Measurements from ENCODE around the gene ATP11A.

ATP11A gene

DNA sequence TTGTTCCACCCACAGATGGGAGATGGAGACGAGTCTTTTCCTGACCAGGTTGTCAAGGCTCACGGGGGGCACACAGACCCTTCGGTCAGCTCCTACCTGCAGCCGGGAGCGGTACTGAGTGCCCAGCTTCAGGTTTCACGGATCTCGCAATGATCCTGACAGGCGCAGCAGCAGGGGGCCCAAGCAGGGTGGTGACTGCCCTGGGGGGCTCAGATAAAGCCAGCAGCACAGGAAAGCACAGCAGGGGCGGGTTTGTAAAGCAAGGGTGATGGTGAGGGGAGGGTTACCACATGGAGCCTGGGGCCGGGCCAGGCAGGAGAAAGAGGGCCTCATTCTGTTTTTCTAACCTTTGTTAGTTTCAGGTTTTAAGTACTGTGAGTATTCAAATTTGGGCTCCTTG is 41.7 kb upstream of the ATP11A start:
- DNase-seq (ENCODE audit: low read depth), result no peak
- H3K4me3 ChIP-seq (ENCODE audit: low read length), result no peak overlapping the region
- no peak for TF ChIP-seq CTCF (conservative IDR thresholded peaks at IDR 0.05; ENCODE audit: low read depth, low read length)

GRCh38 chr13:112648966-112649690 is 40.7 kb upstream of the ATP11A start:
- DNase-seq (ENCODE audit: low read depth), result no peak
- H3K4me3 ChIP-seq (ENCODE audit: low read length), result no peak overlapping the region
- TF ChIP-seq CTCF (conservative IDR thresholded peaks at IDR 0.05; ENCODE audit: low read depth, low read length), result no peak

GRCh38 chr13:112651311-112651710 is 38.5 kb upstream of the ATP11A start:
- TF ChIP-seq CTCF (conservative IDR thresholded peaks at IDR 0.05; ENCODE audit: low read depth, low read length), result no peak
- no peak overlapping the region for H3K4me3 ChIP-seq (ENCODE audit: low read length)
- DNase-seq (ENCODE audit: low read depth), result no peak

DNA sequence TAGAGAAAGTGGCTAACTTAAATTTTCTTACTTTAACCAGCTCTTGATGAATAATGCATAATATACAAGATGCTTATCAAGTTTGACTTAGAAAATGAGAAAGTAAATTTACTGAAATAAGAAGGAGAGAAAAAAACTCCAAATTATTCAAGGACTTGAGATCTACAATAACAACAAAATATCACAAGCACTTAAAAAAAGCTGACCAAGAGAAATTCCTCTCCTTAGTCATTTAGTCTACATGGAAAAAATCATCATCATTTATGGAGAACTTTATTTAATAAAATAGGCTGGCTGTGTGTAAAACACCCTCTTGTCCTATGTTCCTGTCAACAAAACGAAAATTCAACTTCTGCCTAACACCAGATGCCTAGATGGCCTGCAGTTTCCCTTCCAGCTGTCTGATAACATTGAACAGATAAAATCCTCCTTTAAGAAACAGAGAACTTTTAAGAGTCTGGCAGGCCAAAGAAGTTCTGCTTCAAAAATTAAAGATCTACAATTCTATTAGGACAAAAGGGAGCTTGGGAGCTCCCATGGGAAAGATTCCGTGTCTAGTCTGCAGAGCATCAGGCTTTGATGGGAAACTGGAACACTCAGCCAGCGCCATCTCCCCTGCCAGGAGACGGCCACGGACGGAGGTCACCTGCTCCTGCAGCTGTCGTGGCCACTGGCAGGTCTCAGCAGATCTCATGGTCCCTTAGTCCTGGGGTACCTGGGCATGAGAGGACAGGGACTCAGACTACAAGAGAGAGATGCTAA is 37.9 kb upstream of the ATP11A start:
- TF ChIP-seq CTCF (conservative IDR thresholded peaks at IDR 0.05; ENCODE audit: low read depth, low read length), result no peak
- DNase-seq (ENCODE audit: low read depth), result no peak

DNA sequence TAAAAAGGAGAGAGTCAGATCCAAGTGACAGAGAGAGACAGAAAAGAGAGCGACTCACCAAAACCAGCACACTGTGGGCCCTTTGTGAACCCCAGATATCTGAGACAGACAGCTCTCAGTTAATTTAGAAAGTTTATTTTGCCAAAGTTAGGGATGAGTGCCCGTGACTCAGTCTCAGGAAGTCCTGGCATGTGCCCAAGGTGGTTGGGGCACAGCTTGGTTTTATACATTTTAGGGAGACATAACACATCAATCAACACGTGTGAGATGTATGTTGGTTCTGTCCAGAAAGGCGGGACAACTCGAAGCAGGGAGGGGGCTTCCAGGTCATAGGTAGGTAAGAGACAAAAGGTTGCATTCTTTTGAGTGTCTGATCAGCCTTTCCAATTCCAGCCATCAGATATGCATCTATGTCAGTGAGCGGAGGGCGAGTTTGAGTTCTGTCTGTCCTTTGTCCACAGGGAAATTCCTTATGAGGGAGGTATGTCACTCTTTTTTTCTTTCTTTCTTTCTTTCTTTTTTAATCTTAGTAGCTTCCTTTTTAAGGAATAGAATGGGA is 37.2 kb upstream of the ATP11A start:
- H3K4me3 ChIP-seq (ENCODE audit: low read length), result no peak overlapping the region
- TF ChIP-seq CTCF (conservative IDR thresholded peaks at IDR 0.05; ENCODE audit: low read depth, low read length), result no peak
- DNase-seq (ENCODE audit: low read depth), result no peak

More for the DNA sequence above, 37.9 kb upstream of the ATP11A start:
- no peak overlapping the region for H3K4me3 ChIP-seq (ENCODE audit: low read length)

GRCh38 chr13:112653071-112653470 is 36.8 kb upstream of the ATP11A start:
- TF ChIP-seq CTCF (conservative IDR thresholded peaks at IDR 0.05; ENCODE audit: low read depth, low read length), result no peak
- no peak overlapping the region for H3K4me3 ChIP-seq (ENCODE audit: low read length)
- DNase-seq (ENCODE audit: low read depth), result no peak

All from retinal pigment epithelial cell (primary cell).